ENCODE measurements around the gene PDE4D.

DNA sequence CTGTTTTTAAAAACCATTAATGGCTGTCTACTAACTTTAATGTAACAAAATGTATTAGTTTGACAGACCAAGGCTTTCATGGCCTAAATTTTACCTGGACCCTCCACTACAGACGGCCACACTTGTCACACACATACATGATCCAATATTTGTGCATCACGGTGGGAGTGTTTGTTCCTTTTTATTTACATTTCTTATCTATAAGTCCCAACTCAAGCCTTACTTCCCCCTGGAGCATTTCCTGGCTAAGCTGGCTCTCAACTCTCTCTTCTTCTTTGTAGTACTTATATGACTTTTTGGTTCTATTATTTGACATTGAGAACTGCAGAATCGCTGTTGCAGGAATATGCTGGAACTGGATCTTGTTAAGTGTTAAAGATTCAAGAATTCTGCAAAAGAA lies 776.2 kb downstream of the PDE4D start:
- TF ChIP-seq ZNF274 (IDR thresholded peaks at IDR 0.05; ENCODE audit: low read depth, low read length) (no peak), SUZ12 (IDR thresholded peaks at IDR 0.05; ENCODE audit: extremely low read depth, insufficient read depth, insufficient read length) (no peak)

All from NT2/D1 (cell line).